PC-9 (cell line): ENCODE data around the gene BTBD17.

Source experiments
- CTCF ChIP-seq: fragments of 200-600 bp; sonication (generic); conservative IDR thresholded peaks from 2 replicates; pipeline ENCODE4 v1.6.1; 2017; ENCODE audit warnings: mixed run types, antibody characterized with exemption, mild to moderate bottlenecking, moderate library complexity
- EZH2 ChIP-seq: fragments of 200-600 bp; sonication (generic); IDR thresholded peaks from 2 replicates; pipeline ENCODE4 v1.8.0; 2017; ENCODE audit warnings: antibody characterized with exemption, low read depth

- TF ChIP-seq CTCF (peak; percentile 67), EZH2 (no peak)
These were observed at the start of gene BTBD17 for GRCh38 chr17:74361230-74362068.
